GM12878 (cell line): ENCODE measurements around the gene TNFRSF14. TPM values are rescaled to one million over a fixed set of nuclear protein-coding genes. Genes with fewer than 3 reads are reported as not detected.

Experiments
- ATAC-seq: fragments of 200-7000 bp; cut with Tn5 transposase; 3 replicates; pipeline ENCODE4 v1.9.1; 2020; ENCODE audit warnings: mild to moderate bottlenecking, moderate library complexity
- BruUV-seq: library from RNA; stranded (reverse); fragments of 400-500 nt; replicated peaks from 2 replicates; lab custom pipeline; 2021; lab: Mats Ljungman, UMichigan
- CTCF ChIA-PET: fragments of 300-600 bp; sonication (Branson Sonifier 250); formaldehyde crosslinking; extraction: SDS; loops from one replicate; lab custom pipeline; 2021; ENCODE audit warnings: inconsistent platforms; lab: Yijun Ruan, JAX
- POLR2A ChIA-PET: fragments of 350-600 bp; formaldehyde crosslinking; extraction: SDS; loops from one replicate; lab custom pipeline; 2021; ENCODE audit warnings: inconsistent platforms; lab: Charles Lee
- RAD21 ChIA-PET: fragments of 300-600 bp; sonication (Branson Sonifier 250); formaldehyde crosslinking; loops from one replicate; lab custom pipeline; 2023; ENCODE audit warnings: antibody characterized with exemption; ENCODE audit not compliant: unreplicated experiment; lab: Charles Lee
- SMC1A ChIA-PET: fragments of 300-600 bp; sonication (Branson Sonifier 250); formaldehyde crosslinking; loops from one replicate; lab custom pipeline; 2023; ENCODE audit not compliant: unreplicated experiment, uncharacterized antibody; lab: Charles Lee
- DNase-seq: peaks from one replicate; pipeline ENCODE4 v3.0.0-alpha.2; 2011; ENCODE audit warnings: low read depth, low spot score
- FAIRE-seq: peaks from 3 replicates; lab custom pipeline; 2011; peaks lifted over from hg19 to GRCh38; lab: Jason Lieb, UNC
- H2AFZ ChIP-seq: 2 replicates; pipeline ENCODE4 v1.6.0; 2011; ENCODE audit warnings: low read depth, low read length, control low read depth; ENCODE audit not compliant: control insufficient read depth
- H3K27ac ChIP-seq: 2 replicates; pipeline ENCODE4 v1.5.1; 2011; ENCODE audit warnings: control low read depth; ENCODE audit not compliant: control insufficient read depth, insufficient read depth
- H3K27me3 ChIP-seq, 2 experiments: replicated peaks in 1 of 2; 2 replicates each; pipeline versions ENCODE4 v1.6.0 to v1.6.1; 2011; ENCODE audit warnings: low read length in 1 of 2; ENCODE audit not compliant: control insufficient read depth in 2 of 2, insufficient read depth in 2 of 2
- H3K36me3 ChIP-seq, 2 experiments: 2 replicates each; pipeline ENCODE4 v1.5.1; 2011; ENCODE audit warnings: low read length in 1 of 2; ENCODE audit not compliant: control insufficient read depth in 2 of 2, insufficient read depth in 2 of 2
- H3K4me1 ChIP-seq: 2 replicates; pipeline ENCODE4 v1.6.1; 2011; ENCODE audit warnings: mild to moderate bottlenecking, low read length, moderate library complexity, mixed read lengths; ENCODE audit not compliant: control insufficient read depth, insufficient read depth
- H3K4me2 ChIP-seq: 2 replicates; pipeline ENCODE4 v1.6.0; 2011; ENCODE audit warnings: control low read depth; ENCODE audit not compliant: control insufficient read depth, insufficient read depth
- H3K4me3 ChIP-seq: fragments of 200-600 bp; sonication (generic); 2 replicates; pipeline ENCODE4 v1.5.1; 2016
- H3K79me2 ChIP-seq: 2 replicates; pipeline ENCODE4 v1.6.0; 2011; ENCODE audit warnings: low read length; ENCODE audit not compliant: control insufficient read depth, insufficient read depth
- H3K9ac ChIP-seq: 2 replicates; pipeline ENCODE4 v1.8.0; 2011; ENCODE audit warnings: low read length, control low read depth, mixed read lengths; ENCODE audit not compliant: control insufficient read depth, insufficient read depth
- H3K9me3 ChIP-seq: replicated peaks from 3 replicates; pipeline ENCODE4 v1.5.1; 2011; ENCODE audit warnings: mild to moderate bottlenecking, low read length; ENCODE audit not compliant: control insufficient read depth, insufficient read depth
- H4K20me1 ChIP-seq: 2 replicates; pipeline ENCODE4 v1.6.0; 2011; ENCODE audit not compliant: control insufficient read depth, insufficient read depth
- CBFB ChIP-seq: IDR thresholded peaks from 2 replicates; pipeline ENCODE4 v1.6.1; 2016; ENCODE audit warnings: antibody characterized with exemption, low read depth
- FOS ChIP-seq: IDR thresholded peaks from 3 replicates; pipeline ENCODE4 v1.6.1; 2011; ENCODE audit warnings: borderline replicate concordance; ENCODE audit not compliant: insufficient read length; ENCODE audit errors: extremely low read depth
- HDAC2 ChIP-seq: fragments of 200-600 bp; sonication (generic); IDR thresholded peaks from 2 replicates; pipeline ENCODE4 v1.6.1; 2017
- JUND ChIP-seq: IDR thresholded peaks from 2 replicates; pipeline ENCODE4 v1.6.1; 2012; ENCODE audit warnings: low read depth, mild to moderate bottlenecking, low read length, improper control_type of control experiment, moderate library complexity
- KLF5 ChIP-seq: fragments of 450-650 bp; IDR thresholded peaks from 2 replicates; pipeline ENCODE4 v1.6.1; 2014; ENCODE audit warnings: mild to moderate bottlenecking; ENCODE audit not compliant: partially characterized antibody
- LARP7 ChIP-seq: fragments of 450-650 bp; IDR thresholded peaks from 2 replicates; pipeline ENCODE4 v1.6.1; 2017; ENCODE audit warnings: mild to moderate bottlenecking
- POLR2A ChIP-seq: IDR thresholded peaks from 2 replicates; pipeline ENCODE4 v1.6.1; 2011; ENCODE audit warnings: low read depth, mild to moderate bottlenecking, low read length
- SPI1 ChIP-seq: IDR thresholded peaks from 2 replicates; pipeline ENCODE4 v1.6.1; 2011; ENCODE audit warnings: low read depth, mild to moderate bottlenecking, low read length, moderate library complexity, borderline replicate concordance; ENCODE audit not compliant: insufficient read depth
- STAT1 ChIP-seq: fragments of 450-650 bp; conservative IDR thresholded peaks from 2 replicates; pipeline ENCODE4 v1.6.1; 2014; ENCODE audit warnings: antibody characterized with exemption, mild to moderate bottlenecking
- ZBTB11 ChIP-seq: fragments of 450-650 bp; formaldehyde crosslinking; IDR thresholded peaks from 2 replicates; pipeline ENCODE4 v1.5.0; 2022; ENCODE audit warnings: mild to moderate bottlenecking, missing genetic modification characterization
- WGBS: methylation state at CpG from one replicate; pipeline ENCODE4 v1.1.6; 2016; ENCODE audit warnings: low lambda C conversion rate; ENCODE audit not compliant: insufficient replicate concordance, insufficient coverage; ENCODE audit errors: missing lambda C conversion rate; 5-methylcytosine and 5-hydroxymethylcytosine counted together
- in situ Hi-C: fragments of 300-500 bp; cut with MboI; formaldehyde crosslinking; loops from 9 replicates; pipeline ENCODE4 v1.14.3; 2018; ENCODE audit warnings: mixed read lengths
- intact Hi-C: fragments of 100-400 bp; cut with micrococcal nuclease; formaldehyde crosslinking; loops from one replicate; pipeline ENCODE4 v1.14.2; 2022; ENCODE audit not compliant: unreplicated experiment
- polyA plus RNA-seq, 11 experiments: library from polyadenylated mRNA; depleted of rRNA in 4 of 11; unstranded in 6 of 11; stranded (reverse) in 5 of 11; fragments of >200 nt; fragmentation: Nextera tagmentation in 4 of 11; fragmentation: Illumina TruSeq in 1 of 11; extraction: Ambion mirVana in 4 of 11; extraction: Trizol in 1 of 11; gene quantifications; 1 replicate in 1 of 11; 2 replicates in 10 of 11; pipeline versions ENCODE4 v1.2.1 to v1.2.3, GENCODE V29; 2011 to 2016; ENCODE audit warnings: inconsistent platforms in 2 of 11, missing spikeins in 2 of 11, low read depth in 1 of 11
- total RNA-seq, 4 experiments: library from RNA; depleted of rRNA in 3 of 4; stranded (reverse); fragments of >200 nt in 3 of 4; fragmentation: Illumina TruSeq in 1 of 4; extraction: Trizol in 1 of 4; gene quantifications; 2 replicates each; pipeline versions ENCODE4 v1.2.1 to v1.2.3, GENCODE V29; 2013 to 2021

The TNFRSF14 gene
- total and polyA plus RNA-seq, 10 of the 15 experiments (the other 5 are each of a cell fraction or from before 2014, with no cell fraction given) = 0.43 to 114 (median 41.5) TPM

DNA sequence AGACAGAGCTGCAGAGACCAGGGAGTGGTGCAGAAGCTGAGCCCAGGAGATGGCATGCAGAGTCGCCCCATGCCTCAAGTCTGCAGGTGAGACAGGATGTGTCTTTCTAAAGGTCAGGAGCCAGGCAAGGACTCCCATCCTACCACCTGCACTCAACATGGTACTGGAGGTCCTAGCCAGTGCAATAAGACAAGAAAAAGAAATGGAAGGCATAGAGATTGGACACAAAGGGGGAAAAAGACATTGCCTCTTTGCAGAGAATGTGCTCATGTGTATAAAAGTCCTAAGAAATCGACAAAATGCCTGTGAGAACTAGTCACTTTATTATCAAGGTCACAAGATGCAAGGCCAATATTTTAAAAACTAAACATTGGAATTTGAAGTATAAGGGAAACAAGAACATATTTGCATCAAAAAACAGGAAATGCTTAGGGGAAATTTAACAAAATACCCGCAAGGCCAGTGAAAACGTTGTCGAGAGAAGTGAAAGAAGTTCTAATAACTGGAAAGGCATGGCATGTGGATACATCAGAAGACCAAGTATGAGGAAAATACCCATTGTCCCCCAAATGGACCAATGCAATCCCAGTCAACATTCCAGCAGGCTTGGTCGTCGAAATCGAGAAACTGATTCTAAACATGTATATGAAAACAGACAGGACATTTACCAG is 17.2 kb downstream of the TNFRSF14 start:
- DNase-seq (no peak), FAIRE-seq (no peak), ATAC-seq (no peak)
- POLR2A ChIA-PET = interaction anchor here (1.0 to 2.0 kb wide), 2 partner anchors 13 to 17 kb away, joined by 3 to 5 read pairs; partner anchors contain the start of gene TNFRSF14
- Histone ChIP-seq H3K9ac (no peak overlapping the region), H3K9me3 (peaks cover 2% of the 10 kb centered on the region; the same call in 1 of the 3 replicates), H3K4me2 (no peak overlapping the region), H3K4me1 (peaks cover 23% of the 10 kb centered on the region), H2AFZ (no peak overlapping the region), H3K79me2 (no peaks in the 10 kb centered on the region; the same call in 1 of the 2 replicates), H3K4me3 (no peak overlapping the region), H4K20me1 (no peaks in the 10 kb centered on the region), H3K27ac (no peak overlapping the region), H3K36me3 (no peaks in the 10 kb centered on the region), H3K27me3 (no peaks in the 10 kb centered on the region)
- in situ Hi-C loops = no loop called here
- SMC1A ChIA-PET = interaction anchor here (0.9 to 2.4 kb wide), 2 partner anchors 11 to 15 kb away, joined by 3 to 8 read pairs; no protein-coding TSS in a partner anchor
- peak; percentile 13; the same call in 1 of the 2 replicates for TF ChIP-seq SPI1
- no peak for TF ChIP-seq POLR2A
- TF ChIP-seq LARP7 = no peak
- RAD21 ChIA-PET = no interaction called here
- no TSS peak for BruUV-seq
- 50% methylated on average over 8 of the region's 8 CpGs for WGBS
- intact Hi-C loops = no loop called here
- CTCF ChIA-PET = interaction anchor here (1.9 kb wide), 1 partner anchor 17 kb away, joined by 6 read pairs; the partner anchor contains the start of gene TNFRSF14

GRCh38 chr1:2574350-2574749 is 18.2 kb downstream of the TNFRSF14 start:
- ChIA-PET CTCF (interaction anchor here (1.9 kb wide), 1 partner anchor 18 kb away, joined by 6 read pairs; the partner anchor contains the start of gene TNFRSF14), SMC1A (interaction anchor here (0.9 to 2.4 kb wide), 2 partner anchors 10 to 16 kb away, joined by 3 to 8 read pairs; no protein-coding TSS in a partner anchor)
- intact Hi-C loops = no loop called here

More at GRCh38 chr1:2574350-2574749, 18.2 kb downstream of the TNFRSF14 start:
- no peak for DNase-seq
- no peak overlapping the region for H2AFZ ChIP-seq
- ATAC-seq = no peak
- H3K9ac ChIP-seq = no peak overlapping the region
- no peak overlapping the region for H3K4me2 ChIP-seq
- H3K79me2 ChIP-seq = no peaks in the 10 kb centered on the region; the same call in 1 of the 2 replicates
- H3K4me3 ChIP-seq = no peak overlapping the region
- 93% methylated on average over 9 of the region's 9 CpGs for WGBS
- no peaks in the 10 kb centered on the region for H3K36me3 ChIP-seq
- H3K27me3 ChIP-seq = no peaks in the 10 kb centered on the region
- in situ Hi-C loops = no loop called here
- H3K9me3 ChIP-seq = peaks cover 2% of the 10 kb centered on the region; the same call in 1 of the 3 replicates
- no peak overlapping the region for H3K27ac ChIP-seq
- ChIA-PET RAD21 (no interaction called here), POLR2A (interaction anchor here (0.6 to 1.0 kb wide), 2 partner anchors 11 to 12 kb away, joined by 3 read pairs; no protein-coding TSS in a partner anchor)
- FAIRE-seq = no peak
- no peaks in the 10 kb centered on the region for H4K20me1 ChIP-seq
- TF ChIP-seq CBFB (no peak), JUND (no peak), KLF5 (no peak), STAT1 (no peak), ZBTB11 (CRISPR knock-in tag) (no peak), HDAC2 (no peak), FOS (no peak)
- H3K4me1 ChIP-seq = peaks cover 30% of the 10 kb centered on the region
- BruUV-seq = no TSS peak
